Glomerular endothelial cell (primary cell): ENCODE data around the gene DEUP1. TPM values are rescaled to one million over a fixed set of nuclear protein-coding genes. Genes with fewer than 3 reads are reported as not detected.
"Not testable (repeated sequence)": the region's sequence is repeated elsewhere in the genome, so short reads cannot be mapped to it uniquely, and the experiment has no call there.

Experiments
- DNase-seq: peaks from one replicate; pipeline ENCODE4 v3.0.0-alpha.2; 2011; ENCODE audit warnings: low read depth, low spot score; ENCODE audit errors: extremely low read depth
- total RNA-seq: library from RNA; depleted of rRNA; stranded (reverse); fragments of >200 nt; gene quantifications from 2 replicates; pipeline ENCODE4 v1.2.3, GENCODE V29; 2015

Gene DEUP1, protein sequence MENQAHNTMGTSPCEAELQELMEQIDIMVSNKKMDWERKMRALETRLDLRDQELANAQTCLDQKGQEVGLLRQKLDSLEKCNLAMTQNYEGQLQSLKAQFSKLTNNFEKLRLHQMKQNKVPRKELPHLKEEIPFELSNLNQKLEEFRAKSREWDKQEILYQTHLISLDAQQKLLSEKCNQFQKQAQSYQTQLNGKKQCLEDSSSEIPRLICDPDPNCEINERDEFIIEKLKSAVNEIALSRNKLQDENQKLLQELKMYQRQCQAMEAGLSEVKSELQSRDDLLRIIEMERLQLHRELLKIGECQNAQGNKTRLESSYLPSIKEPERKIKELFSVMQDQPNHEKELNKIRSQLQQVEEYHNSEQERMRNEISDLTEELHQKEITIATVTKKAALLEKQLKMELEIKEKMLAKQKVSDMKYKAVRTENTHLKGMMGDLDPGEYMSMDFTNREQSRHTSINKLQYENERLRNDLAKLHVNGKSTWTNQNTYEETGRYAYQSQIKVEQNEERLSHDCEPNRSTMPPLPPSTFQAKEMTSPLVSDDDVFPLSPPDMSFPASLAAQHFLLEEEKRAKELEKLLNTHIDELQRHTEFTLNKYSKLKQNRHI
- total RNA-seq: not detected in 2 replicates

DNA sequence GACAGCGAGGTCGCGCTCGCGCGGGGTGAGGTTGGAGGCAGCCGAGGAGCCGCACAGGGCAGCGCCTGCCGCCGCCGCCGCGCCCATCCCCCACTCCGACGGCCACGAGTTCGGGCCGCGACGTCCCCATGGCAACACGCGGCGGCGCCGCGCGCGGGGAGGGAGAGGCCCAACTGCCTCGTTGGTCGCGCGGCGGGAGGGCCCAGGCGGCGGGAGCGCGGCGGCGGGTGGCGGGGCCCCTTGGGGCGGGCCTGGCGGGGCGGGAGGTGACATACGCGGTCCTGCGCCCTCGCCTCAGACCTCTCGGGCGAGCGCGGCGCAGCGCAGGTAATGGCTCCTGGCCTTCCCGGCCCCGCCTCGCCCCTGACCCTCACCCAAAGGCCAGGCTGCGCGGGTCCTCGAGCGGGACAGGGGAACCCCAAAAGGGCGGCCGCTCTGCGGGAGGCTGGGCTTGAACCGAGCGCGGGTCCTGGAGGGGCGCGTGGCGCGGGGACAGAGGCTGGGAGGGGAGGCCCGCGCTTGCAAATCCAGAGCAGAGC is at the start of gene DEUP1:
Gene DEUP1, plus strand, starts transcription at position 297 of the 539 bp plus-strand sequence. CDS start 1,518 bp downstream, outside the sequence.
- DNase-seq: no peak

- no peak for DNase-seq
Measured at GRCh38 chr11:93285430-93285829, 45.1 kb upstream of the DEUP1 start.

GRCh38 chr11:93287434-93287833 is 43.1 kb upstream of the DEUP1 start:
- DNase-seq: no peak

GRCh38 chr11:93288079-93288478 is 42.5 kb upstream of the DEUP1 start:
- DNase-seq: no peak

DNA sequence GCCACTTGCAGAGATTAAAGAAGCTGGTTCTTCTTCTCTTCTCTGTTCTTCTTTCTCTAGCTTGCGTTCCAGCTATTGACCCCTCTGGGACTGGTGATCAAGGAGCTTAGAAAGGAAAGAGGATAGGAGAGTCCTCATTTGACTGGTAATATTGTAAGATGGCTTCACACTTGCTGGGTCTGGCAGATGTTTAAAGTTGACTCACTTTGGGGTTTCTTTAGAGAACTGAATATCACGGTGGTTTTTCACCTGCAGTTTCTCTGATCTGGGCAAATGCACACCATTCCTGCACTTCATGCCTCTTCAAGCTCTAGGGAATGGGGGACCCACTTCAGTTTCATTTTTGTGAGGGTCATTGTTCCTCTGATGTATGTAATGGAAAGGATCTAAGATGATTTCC is 41.8 kb upstream of the DEUP1 start:
- no peak for DNase-seq

DNA sequence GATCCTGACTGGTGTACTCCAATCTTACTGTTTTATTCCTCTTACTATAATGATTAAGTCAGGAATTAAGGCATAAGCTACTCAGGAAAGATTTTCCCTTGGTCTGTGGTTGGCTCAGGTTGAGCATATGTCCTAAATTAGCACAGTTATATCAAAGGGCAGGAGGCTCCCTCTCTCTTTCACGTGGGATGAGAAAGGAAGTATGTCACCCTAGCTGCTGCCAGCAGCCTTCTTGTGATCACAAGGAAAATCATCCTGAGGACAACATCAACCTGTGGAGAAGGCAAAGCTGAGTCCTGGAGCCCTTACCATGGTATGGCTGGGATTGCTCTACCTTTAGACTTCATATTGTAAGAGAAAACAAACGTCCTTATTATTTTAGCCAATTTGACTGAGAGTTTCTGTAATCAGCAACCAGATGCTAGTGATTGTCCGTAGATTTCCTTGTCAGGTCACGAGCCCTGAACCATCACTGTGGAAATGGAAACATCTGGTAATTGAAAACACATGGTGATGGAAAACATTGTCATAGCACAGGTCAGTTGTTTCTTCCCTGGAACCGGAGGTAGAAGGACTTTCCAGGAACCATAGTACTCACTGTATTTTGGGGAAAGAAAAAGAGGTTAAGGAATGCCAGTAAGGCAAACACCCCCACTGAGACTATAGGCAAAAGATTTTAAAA is 40.6 kb upstream of the DEUP1 start:
- DNase-seq: no peak

GRCh38 chr11:93291110-93291509 is 39.4 kb upstream of the DEUP1 start:
- DNase-seq: no peak

- DNase-seq: no peak
Measured at GRCh38 chr11:93291898-93292297, 38.6 kb upstream of the DEUP1 start.

DNA sequence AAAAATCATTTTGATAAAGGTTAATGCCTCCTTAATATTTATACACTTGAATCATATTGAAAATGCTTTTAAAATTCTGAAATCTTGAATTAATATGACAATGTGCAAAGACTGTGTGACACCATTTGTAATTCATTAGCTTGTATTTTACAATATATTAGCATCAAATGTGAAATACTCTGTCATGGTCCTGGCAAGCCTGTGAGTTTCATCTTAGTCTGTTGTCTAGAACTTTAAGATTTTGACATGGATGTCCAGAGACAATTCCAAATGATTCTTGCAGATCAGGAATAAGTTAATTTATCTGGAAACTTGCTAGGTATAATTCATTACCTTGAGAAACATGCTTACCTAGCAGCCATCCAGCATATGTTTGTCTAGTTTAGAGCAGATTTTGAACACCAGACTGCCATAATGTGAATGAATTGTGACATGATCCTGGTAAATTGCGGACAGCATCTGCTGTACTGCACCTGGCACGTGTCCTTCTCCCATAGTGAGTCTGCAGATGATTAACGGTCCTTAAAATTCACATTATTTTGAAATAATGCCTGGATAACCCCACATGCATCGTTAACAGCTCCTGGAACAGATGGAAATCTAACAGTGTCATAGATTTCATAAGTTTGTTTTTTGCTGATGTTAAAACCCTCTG is 34.5 kb upstream of the DEUP1 start:
- no peak for DNase-seq

DNA sequence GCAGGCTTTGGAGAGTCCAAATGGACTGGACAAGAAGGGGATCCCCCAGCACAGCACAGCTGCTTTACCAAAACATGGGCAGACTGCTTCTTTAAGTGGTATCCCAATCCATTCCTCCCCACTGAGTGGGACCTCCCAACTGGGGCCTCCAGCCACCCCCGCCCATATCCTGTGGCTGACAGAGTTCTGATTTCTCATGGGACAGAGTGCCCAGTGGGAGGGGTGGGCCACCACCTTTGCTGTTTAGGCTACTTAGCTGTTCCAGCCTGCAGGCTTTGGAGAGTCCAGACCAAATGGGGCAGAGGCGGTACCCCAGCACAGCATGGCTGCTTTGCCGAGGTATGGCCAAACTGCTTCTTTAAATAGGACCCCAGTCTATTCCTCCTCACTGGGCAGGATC is 26.9 kb upstream of the DEUP1 start:
- no peak for DNase-seq

DNA sequence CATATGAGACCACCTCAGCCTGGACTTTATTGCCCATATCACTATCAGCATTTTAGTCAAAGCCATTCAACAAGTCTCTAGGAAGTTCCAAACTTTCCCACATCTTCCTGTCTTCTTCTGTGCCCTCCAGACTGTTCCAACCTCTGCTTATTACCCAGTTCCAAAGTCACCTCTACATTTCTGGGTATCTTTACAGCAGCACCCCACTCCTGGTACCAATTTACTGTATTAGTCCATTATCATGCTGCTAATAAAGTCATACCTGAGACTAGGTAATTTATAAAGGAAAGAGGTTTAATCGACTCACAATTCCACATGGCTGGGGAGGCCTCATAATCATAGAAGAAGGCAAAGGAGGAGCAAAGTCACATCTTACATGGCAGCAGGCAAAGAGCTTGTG is 16.1 kb upstream of the DEUP1 start:
- DNase-seq: not testable (repeated sequence)

GRCh38 chr11:93319224-93319839 is 11.2 kb upstream of the DEUP1 start:
- DNase-seq: no peak

DNA sequence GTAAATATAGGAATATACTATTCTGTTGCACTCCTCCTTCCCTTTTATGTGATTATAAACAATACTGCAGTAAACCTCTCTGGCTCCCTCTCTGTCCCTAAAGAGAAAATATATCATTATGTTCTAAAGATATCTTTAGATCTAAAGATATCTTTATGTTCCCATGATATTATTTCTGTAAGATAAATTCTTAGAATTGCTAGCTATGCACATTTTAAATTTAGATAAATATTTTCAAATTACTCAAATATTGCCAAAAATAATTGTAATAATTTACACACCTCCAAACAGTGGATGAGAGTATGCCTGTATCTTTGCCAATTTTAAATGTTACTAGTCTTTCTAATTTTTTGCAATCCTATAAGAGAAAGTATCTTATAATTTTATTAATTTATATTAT is 10.3 kb upstream of the DEUP1 start:
- no peak for DNase-seq

DNA sequence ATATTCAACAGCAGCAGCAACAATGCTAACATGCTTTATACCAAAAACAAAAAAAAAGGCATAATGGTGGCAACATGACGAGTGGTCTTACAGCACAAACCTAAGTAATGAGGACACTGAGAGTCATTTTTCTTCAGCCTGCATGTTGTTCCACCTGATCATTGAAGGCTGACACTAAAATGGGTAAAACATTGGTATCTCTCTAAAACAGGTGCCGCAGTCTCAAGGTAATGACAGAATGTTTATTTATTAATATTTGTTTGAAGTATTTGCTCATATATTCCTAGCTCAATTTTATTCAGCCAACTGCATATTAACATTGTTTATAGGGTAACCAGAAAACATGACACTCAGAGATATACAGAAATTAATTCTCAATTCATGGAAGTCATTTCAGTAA is 8.3 kb upstream of the DEUP1 start:
- no peak for DNase-seq

DNA sequence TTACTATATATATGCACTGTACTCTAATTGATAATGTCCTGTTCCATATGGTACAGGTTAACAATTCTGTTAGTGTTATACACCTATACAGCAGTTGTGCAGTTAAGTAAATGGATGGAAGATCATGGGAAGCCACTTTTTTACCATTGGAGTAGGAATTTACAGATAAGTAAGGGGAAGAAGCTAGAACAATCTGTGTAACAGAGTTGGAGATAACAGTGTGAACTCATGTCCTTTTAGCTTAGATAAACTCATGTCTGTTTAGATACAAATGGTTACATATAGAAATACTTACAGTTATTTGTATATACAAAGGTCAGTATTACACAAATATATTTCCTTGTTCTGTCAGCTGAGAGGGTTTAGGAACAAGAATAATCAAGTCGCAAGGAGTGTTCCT is 6.8 kb upstream of the DEUP1 start:
- no peak for DNase-seq

GRCh38 chr11:93324500-93324899 is 6.0 kb upstream of the DEUP1 start:
- DNase-seq: no peak

GRCh38 chr11:93326681-93327080 is 3.9 kb upstream of the DEUP1 start:
- no peak for DNase-seq

- DNase-seq: no peak
Measured at GRCh38 chr11:93329936-93330445, 551 bp upstream of the DEUP1 start.

DNA sequence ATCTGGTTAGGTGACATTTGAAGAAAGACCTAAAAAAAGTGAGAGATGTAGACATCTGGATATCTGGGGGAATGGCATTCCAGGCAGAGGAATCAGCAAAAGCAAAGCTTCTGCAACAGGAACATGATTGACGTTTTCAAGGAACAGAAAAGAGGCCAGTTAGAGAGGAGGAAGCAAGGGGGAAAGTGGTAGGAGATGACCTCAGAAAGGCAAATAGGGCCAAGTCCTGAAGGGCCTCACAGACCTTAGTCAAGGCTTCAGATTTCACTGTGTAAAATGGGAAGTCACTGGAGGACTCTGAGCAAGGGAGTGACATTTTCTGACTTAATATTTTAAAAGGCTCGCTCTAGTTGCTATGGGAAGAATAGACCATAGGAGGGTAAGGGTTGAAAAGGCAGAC is 9.7 kb downstream of the DEUP1 start:
- DNase-seq: no peak

DNA sequence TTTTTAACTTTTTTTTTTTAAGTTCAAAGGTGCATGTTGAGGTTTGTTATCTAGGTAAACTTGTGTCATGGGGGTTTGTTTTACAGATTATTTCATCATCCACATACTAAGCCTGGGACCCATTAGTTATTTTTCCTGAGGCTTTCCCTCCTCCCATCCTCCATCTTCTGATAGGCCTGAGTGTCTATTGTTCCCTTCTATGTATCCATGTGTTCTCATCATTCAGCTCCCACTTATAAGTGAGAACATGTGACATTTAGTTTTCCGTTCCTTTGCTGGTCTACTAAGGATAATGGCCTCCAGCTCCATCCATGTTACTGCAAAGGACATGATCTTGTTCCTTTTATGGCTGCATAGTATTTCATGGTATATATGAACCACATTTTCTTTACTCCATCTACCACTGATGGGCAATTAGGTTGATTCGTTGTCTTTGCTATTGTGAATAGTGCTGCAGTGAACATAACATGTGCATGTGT is 14.4 kb downstream of the DEUP1 start:
- DNase-seq: no peak
